Islet precursor cell (in vitro differentiated cells): Measurements from ENCODE around the gene ZFPM1.

Experiments used
- DNase-seq: peaks from one replicate; pipeline ENCODE4 v3.0.0-alpha.2; 2018

ZFPM1 gene

GRCh38 chr16:88503374-88503770 is 50.3 kb downstream of the ZFPM1 start:
- DNase-seq: no peak

GRCh38 chr16:88503771-88504488 is 50.9 kb downstream of the ZFPM1 start:
- DNase-seq: no peak

- DNase-seq: no peak
Observed at GRCh38 chr16:88504489-88505404, 51.7 kb downstream of the ZFPM1 start.

- no peak for DNase-seq
Observed at GRCh38 chr16:88505405-88506082, 52.5 kb downstream of the ZFPM1 start.

GRCh38 chr16:88506723-88507122 is 53.6 kb downstream of the ZFPM1 start:
- DNase-seq: no peak

GRCh38 chr16:88507231-88507743 is 54.2 kb downstream of the ZFPM1 start:
- no peak for DNase-seq

GRCh38 chr16:88508376-88508867 is 55.3 kb downstream of the ZFPM1 start:
- no peak for DNase-seq

- no peak for DNase-seq
Observed at GRCh38 chr16:88508868-88509748, 56.0 kb downstream of the ZFPM1 start.

- no peak for DNase-seq
Observed at GRCh38 chr16:88509749-88510069, 56.6 kb downstream of the ZFPM1 start.

- no peak for DNase-seq
Observed at GRCh38 chr16:88510091-88510994, 57.3 kb downstream of the ZFPM1 start.

GRCh38 chr16:88511060-88511459 is 58.0 kb downstream of the ZFPM1 start:
- DNase-seq: no peak

- no peak for DNase-seq
Observed at GRCh38 chr16:88511906-88512305, 58.8 kb downstream of the ZFPM1 start.

GRCh38 chr16:88512728-88513696 is 59.9 kb downstream of the ZFPM1 start:
- DNase-seq: no peak

- no peak for DNase-seq
Observed at GRCh38 chr16:88514070-88514469, 61.0 kb downstream of the ZFPM1 start.

- no peak for DNase-seq
Observed at GRCh38 chr16:88514526-88515232, 61.6 kb downstream of the ZFPM1 start.

- DNase-seq: no peak
Observed at GRCh38 chr16:88515371-88515770, 62.3 kb downstream of the ZFPM1 start.

GRCh38 chr16:88515925-88516594 is 63.0 kb downstream of the ZFPM1 start:
- DNase-seq: no peak

GRCh38 chr16:88516601-88517061 is 63.6 kb downstream of the ZFPM1 start:
- no peak for DNase-seq
